ENCODE results near the gene CAPN15.

Gene CAPN15

GRCh38 chr16:526181-527014 is 1.1 kb upstream of the CAPN15 start:
- no peak for DNase-seq (ENCODE audit: low read depth)

- no peak for DNase-seq (ENCODE audit: low read depth)
Measured at GRCh38 chr16:528111-529011, 849 bp downstream of the CAPN15 start.

GRCh38 chr16:529012-529575 is 1.6 kb downstream of the CAPN15 start:
- no peak for DNase-seq (ENCODE audit: low read depth)

- no peak for DNase-seq (ENCODE audit: low read depth)
Measured at GRCh38 chr16:530111-530817, 2.8 kb downstream of the CAPN15 start.

- DNase-seq (ENCODE audit: low read depth) = no peak
Measured at GRCh38 chr16:531494-532125, 4.1 kb downstream of the CAPN15 start.

GRCh38 chr16:533391-534123 is 6.0 kb downstream of the CAPN15 start:
- DNase-seq (ENCODE audit: low read depth) = no peak

GRCh38 chr16:534135-534534 is 6.6 kb downstream of the CAPN15 start:
- no peak for DNase-seq (ENCODE audit: low read depth)

- no peak for DNase-seq (ENCODE audit: low read depth)
Measured at GRCh38 chr16:534856-535445, 7.4 kb downstream of the CAPN15 start.

GRCh38 chr16:535446-536405 is 8.2 kb downstream of the CAPN15 start:
- no peak for DNase-seq (ENCODE audit: low read depth)

GRCh38 chr16:536746-537145 is 9.2 kb downstream of the CAPN15 start:
- DNase-seq (ENCODE audit: low read depth) = no peak

GRCh38 chr16:537415-538335 is 10.2 kb downstream of the CAPN15 start:
- DNase-seq (ENCODE audit: low read depth) = no peak

- peak; percentile 37 for DNase-seq (ENCODE audit: low read depth)
Measured at GRCh38 chr16:539901-540530, 12.5 kb downstream of the CAPN15 start.

- no peak for DNase-seq (ENCODE audit: low read depth)
Measured at GRCh38 chr16:540645-541340, 13.3 kb downstream of the CAPN15 start.

- DNase-seq (ENCODE audit: low read depth) = no peak
Measured at GRCh38 chr16:543301-544164, 16.0 kb downstream of the CAPN15 start.

GRCh38 chr16:544517-544916 is 17.0 kb downstream of the CAPN15 start:
- no peak for DNase-seq (ENCODE audit: low read depth)

Data from non-pigmented ciliary epithelial cell (primary cell).